Measurements from ENCODE around the gene RNF227. TPM values are rescaled to one million over a fixed set of nuclear protein-coding genes. Genes with fewer than 3 reads are reported as not detected.

The RNF227 gene
- total and polyA plus RNA-seq, 9 donors: 2.7 to 16.5 (median 5.2) TPM

- Histone ChIP-seq H3K4me3 (peak overlapping the region; percentile 84), H3K4me1 (ENCODE audit: insufficient read depth) (peaks cover 4% of the 10 kb centered on the region), H3K27ac (no peak overlapping the region), H3K36me3 (no peaks in the 10 kb centered on the region), H3K27me3 (no peaks in the 10 kb centered on the region), H3K9me3 (no peaks in the 10 kb centered on the region)
- intact Hi-C loops (cut with DNase I): loop anchor here in 2 of 4 donors (2.0 to 5.0 kb wide), 2 partner anchors 14 to 366 kb away; partner anchors contain the start of genes RNF227 (in 1 of the 2) and SLC25A35 (in 1 of the 2)
- WGBS, 3 donors: 35 to 41% (median 37%) methylated on average over 20 of the region's 20 CpGs
- DNase-seq: peak in 2 of 5 donors; percentile 36
- no peak for TF ChIP-seq POLR2A (IDR thresholded peaks at IDR 0.05)
- TF ChIP-seq CTCF (IDR thresholded peaks at IDR 0.05): no peak
- no peak for TF ChIP-seq EP300 (IDR thresholded peaks at IDR 0.05)
Measured at GRCh38 chr17:7930841-7931631, 14.9 kb upstream of the RNF227 start.

- Histone ChIP-seq H3K27me3 (no peaks in the 10 kb centered on the region), H3K4me3 (peak within 1 kb of the TSS; percentile 41), H3K9me3 (no peaks in the 10 kb centered on the region), H3K27ac (peak within 1 kb of the TSS in 1 of 2 donors; percentile 45), H3K4me1 (ENCODE audit: insufficient read depth) (peaks cover 4% of the 10 kb centered on the region), H3K36me3 (no peaks in the 10 kb centered on the region)
- intact Hi-C loops (cut with DNase I): loop anchor here in 2 of 4 donors (2.0 to 10.0 kb wide), 3 partner anchors 13 to 368 kb away; partner anchors contain the start of genes RNF227 (in 1 of the 2) and SLC25A35 (in 1 of the 2)
- peak; percentile 54 to 79 (median 66) for DNase-seq
- TF ChIP-seq EP300 (IDR thresholded peaks at IDR 0.05) (no peak), POLR2A (IDR thresholded peaks at IDR 0.05) (no peak), CTCF (IDR thresholded peaks at IDR 0.05) (no peak)
- 6 to 19% (median 11%) methylated on average over 47 to 67 of the region's 67 CpGs for WGBS, 3 donors
Measured at GRCh38 chr17:7929158-7930023, 13.3 kb upstream of the RNF227 start, which contains the start of gene KCNAB3. TSS of gene KCNAB3 (minus strand) at chr17:7929856. CDS start at chr17:7929435, 421 bp downstream.

DNA sequence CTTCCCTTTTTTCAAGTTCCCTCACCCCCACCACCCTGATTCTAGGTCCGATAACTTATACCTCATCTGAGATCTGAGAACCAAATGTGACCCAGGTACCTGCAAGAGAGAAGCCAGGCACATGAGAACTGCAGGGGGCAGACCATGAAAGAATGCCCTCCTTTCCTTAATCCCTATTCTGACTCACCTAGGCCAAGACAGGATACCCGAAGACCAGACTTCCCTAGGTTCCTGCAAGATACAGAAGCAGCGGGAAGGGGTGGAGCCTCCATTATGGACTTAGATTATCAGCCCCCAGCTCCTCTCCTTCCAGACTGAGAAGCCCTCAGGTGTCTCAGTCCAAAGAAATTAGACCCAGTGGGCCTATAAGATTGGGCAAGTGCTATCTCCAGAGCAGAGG is 11.5 kb upstream of the RNF227 start:
- TF ChIP-seq CTCF (IDR thresholded peaks at IDR 0.05) (no peak), POLR2A (IDR thresholded peaks at IDR 0.05) (no peak), EP300 (IDR thresholded peaks at IDR 0.05) (no peak)
- intact Hi-C loops (cut with DNase I): loop anchor here in 1 of 4 donors (10.0 kb wide), 1 partner anchor 57 kb away; no protein-coding TSS in a partner anchor
- H3K36me3 ChIP-seq: no peaks in the 10 kb centered on the region
- DNase-seq: no peak
- WGBS, 3 donors: 88 to 93% (median 88%) methylated on average over 3 of the region's 3 CpGs
- H3K4me3 ChIP-seq: no peak overlapping the region
- H3K27me3 ChIP-seq: no peaks in the 10 kb centered on the region
- no peak overlapping the region for H3K27ac ChIP-seq
- H3K4me1 ChIP-seq (ENCODE audit: insufficient read depth): peaks cover 4% of the 10 kb centered on the region
- no peaks in the 10 kb centered on the region for H3K9me3 ChIP-seq
